Thyroid gland (tissue), 4 donors: ENCODE results near the gene LRP2BP. TPM values are rescaled to one million over a fixed set of nuclear protein-coding genes. Genes with fewer than 3 reads are reported as not detected.

ENCODE experiments used
- DNase-seq, 2 donors: peaks; one replicate each; pipeline ENCODE4 v3.0.0-alpha.2; 2019
- H3K27ac ChIP-seq, 3 donors: fragments of 200-600 bp; sonication (generic); 1 replicate in 2 of 3; 2 replicates in 1 of 3; pipeline ENCODE4 v1.5.1; 2016 to 2019; ENCODE audit warnings: mild to moderate bottlenecking in 1 of 3, moderate library complexity in 1 of 3
- H3K27me3 ChIP-seq: fragments of 200-600 bp; sonication (generic); one replicate; pipeline ENCODE4 v1.5.1; 2019
- H3K36me3 ChIP-seq, 2 donors: fragments of 200-600 bp; sonication (generic); one replicate each; pipeline ENCODE4 v1.5.1; 2016 to 2019
- H3K4me1 ChIP-seq, 2 donors: fragments of 200-600 bp; sonication (generic); one replicate each; pipeline ENCODE4 v1.5.1; 2017 to 2019
- H3K4me3 ChIP-seq, 3 donors: fragments of 200-600 bp; sonication (generic); replicated peaks in 1 of 3; 1 replicate in 2 of 3; 2 replicates in 1 of 3; pipeline ENCODE4 v1.5.1; 2016; ENCODE audit warnings: mild to moderate bottlenecking in 1 of 3
- H3K9me3 ChIP-seq: fragments of 200-600 bp; sonication (generic); one replicate; pipeline ENCODE4 v1.5.1; 2017
- CTCF ChIP-seq, 6 experiments: fragments of 200-600 bp in 3 of 6; fragments of 450-650 bp in 3 of 6; sonication (generic) in 3 of 6; IDR thresholded peaks; one replicate each; pipeline ENCODE4 v1.5.1; 2016 to 2019; ENCODE audit warnings: antibody characterized with exemption in 6 of 6, mild to moderate bottlenecking in 2 of 6, inconsistent platforms in 1 of 6, moderate library complexity in 1 of 6
- POLR2A ChIP-seq, 2 donors: fragments of 450-650 bp; IDR thresholded peaks; one replicate each; pipeline ENCODE4 v1.6.1; 2017; ENCODE audit warnings: antibody characterized with exemption in 2 of 2, mild to moderate bottlenecking in 2 of 2, moderate library complexity in 1 of 2
- WGBS, 2 donors: methylation state at CpG; one replicate each; pipeline ENCODE4 v1.1.5; 2017; 5-methylcytosine and 5-hydroxymethylcytosine counted together
- intact Hi-C: fragments of 100-400 bp; cut with DNase I; formaldehyde crosslinking; loops from one replicate; pipeline ENCODE4 v1.15.1; 2023
- total RNA-seq, 4 donors: library from RNA; depleted of rRNA; stranded (reverse); fragments of >200 nt; gene quantifications; one replicate each; pipeline ENCODE4 v1.2.3, GENCODE V29; 2016

LRP2BP gene
- total RNA-seq, 4 donors from 2014 or later, result 1.4 to 3.1 (median 2.3) TPM

GRCh38 chr4:185352202-185352601 is 43.5 kb downstream of the LRP2BP start:
- DNase-seq, result no peak
- H3K9me3 ChIP-seq, result no peaks in the 10 kb centered on the region
- intact Hi-C loops, result no loop called here
- H3K27ac ChIP-seq, result no peak overlapping the region
- peaks cover 3 to 13% of the 10 kb centered on the region in 2 donors for H3K36me3 ChIP-seq
- H3K4me1 ChIP-seq, result peaks cover 0 to 6% of the 10 kb centered on the region in 2 donors
- H3K4me3 ChIP-seq, result no peak overlapping the region
- no peaks in the 10 kb centered on the region for H3K27me3 ChIP-seq
- no peak for TF ChIP-seq CTCF (IDR thresholded peaks at IDR 0.05)
- no peak for TF ChIP-seq POLR2A (IDR thresholded peaks at IDR 0.05)
- WGBS, 2 donors, result 91 to 93% methylated on average over 7 of the region's 7 CpGs

GRCh38 chr4:185351691-185352090 is 44.0 kb downstream of the LRP2BP start:
- intact Hi-C loops, result no loop called here
- WGBS, 2 donors, result 77 to 78% methylated on average over 13 of the region's 13 CpGs
- no peak for DNase-seq
- Histone ChIP-seq H3K4me3 (no peak overlapping the region), H3K9me3 (no peaks in the 10 kb centered on the region), H3K36me3 (peaks cover 3 to 13% of the 10 kb centered on the region in 2 donors), H3K27ac (no peak overlapping the region), H3K27me3 (no peaks in the 10 kb centered on the region), H3K4me1 (peaks cover 0 to 6% of the 10 kb centered on the region in 2 donors)
- no peak for TF ChIP-seq CTCF (IDR thresholded peaks at IDR 0.05)
- TF ChIP-seq POLR2A (IDR thresholded peaks at IDR 0.05), result no peak

GRCh38 chr4:185346975-185347601 is 48.6 kb downstream of the LRP2BP start:
- no peaks in the 10 kb centered on the region for H3K9me3 ChIP-seq
- TF ChIP-seq CTCF (IDR thresholded peaks at IDR 0.05) (no peak), POLR2A (IDR thresholded peaks at IDR 0.05) (no peak)
- H3K36me3 ChIP-seq, result peaks cover 10 to 13% of the 10 kb centered on the region in 2 donors
- 83 to 86% methylated on average over 14 of the region's 14 CpGs for WGBS, 2 donors
- H3K4me1 ChIP-seq, result peaks cover 12 to 18% of the 10 kb centered on the region in 2 donors
- intact Hi-C loops, result no loop called here
- H3K27me3 ChIP-seq, result no peaks in the 10 kb centered on the region
- no peak for DNase-seq
- no peak overlapping the region for H3K4me3 ChIP-seq
- H3K27ac ChIP-seq, result no peak overlapping the region

GRCh38 chr4:185344743-185345538 is 50.8 kb downstream of the LRP2BP start:
- H3K4me3 ChIP-seq, result no peak overlapping the region

More at GRCh38 chr4:185344743-185345538, 50.8 kb downstream of the LRP2BP start:
- peaks cover 12 to 18% of the 10 kb centered on the region in 2 donors for H3K4me1 ChIP-seq
- TF ChIP-seq POLR2A (IDR thresholded peaks at IDR 0.05) (no peak), CTCF (IDR thresholded peaks at IDR 0.05) (no peak)
- peak overlapping the region in 2 of 3 donors; percentile 44 to 53 for H3K27ac ChIP-seq
- DNase-seq, result no peak
- 65 to 80% methylated on average over 6 of the region's 6 CpGs for WGBS, 2 donors
- H3K27me3 ChIP-seq, result no peaks in the 10 kb centered on the region
- no peaks in the 10 kb centered on the region for H3K9me3 ChIP-seq
- intact Hi-C loops, result no loop called here
- peaks cover 5 to 13% of the 10 kb centered on the region in 2 donors for H3K36me3 ChIP-seq
